ENCODE measurements around the gene CRELD2.

The CRELD2 gene

DNA sequence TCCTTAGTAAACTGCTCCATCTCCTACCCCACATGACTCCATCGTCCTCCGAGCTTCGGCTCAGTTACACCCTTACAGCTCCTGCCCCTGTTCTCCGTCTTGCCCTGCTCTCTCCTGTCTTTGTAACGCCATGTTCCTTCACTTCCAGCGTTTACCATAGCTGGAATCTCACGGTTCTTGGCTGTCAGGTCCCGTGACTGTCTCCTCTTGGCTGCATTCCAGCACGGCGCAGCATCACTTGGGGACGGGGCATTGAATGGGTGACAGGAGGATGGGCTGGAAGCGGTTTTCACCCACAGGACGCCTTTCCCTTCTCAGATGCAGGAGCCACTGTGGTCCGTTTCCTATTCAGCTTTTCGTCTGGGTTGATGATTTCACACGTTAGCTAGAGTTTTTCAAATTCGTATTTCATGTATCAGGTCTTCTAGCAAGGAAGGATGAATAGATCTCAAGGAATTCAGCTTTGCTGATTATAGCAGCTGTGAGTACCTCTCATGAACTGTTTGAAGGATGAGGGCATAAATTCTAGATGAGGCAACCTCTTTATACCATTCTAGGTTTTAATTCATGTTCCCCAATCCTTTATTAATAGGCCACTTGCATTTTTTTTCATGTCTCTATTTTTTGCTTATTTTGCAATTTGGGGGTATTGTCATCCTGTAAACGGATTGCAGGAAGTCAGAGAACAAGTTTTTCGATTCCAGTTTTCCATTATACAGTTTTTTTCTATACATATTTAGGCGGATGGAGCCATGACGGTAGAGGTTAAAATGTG lies 35.7 kb upstream of the CRELD2 start:
- no peak overlapping the region for H3K4me3 ChIP-seq (replicated peaks in 1 of 2; ENCODE audit: low read depth in 2 of 2, low read length in 2 of 2)
- DNase-seq (ENCODE audit: low read depth in 2 of 2): peak in 1 of 2 donors; percentile 43
- TF ChIP-seq, protein P1, sequence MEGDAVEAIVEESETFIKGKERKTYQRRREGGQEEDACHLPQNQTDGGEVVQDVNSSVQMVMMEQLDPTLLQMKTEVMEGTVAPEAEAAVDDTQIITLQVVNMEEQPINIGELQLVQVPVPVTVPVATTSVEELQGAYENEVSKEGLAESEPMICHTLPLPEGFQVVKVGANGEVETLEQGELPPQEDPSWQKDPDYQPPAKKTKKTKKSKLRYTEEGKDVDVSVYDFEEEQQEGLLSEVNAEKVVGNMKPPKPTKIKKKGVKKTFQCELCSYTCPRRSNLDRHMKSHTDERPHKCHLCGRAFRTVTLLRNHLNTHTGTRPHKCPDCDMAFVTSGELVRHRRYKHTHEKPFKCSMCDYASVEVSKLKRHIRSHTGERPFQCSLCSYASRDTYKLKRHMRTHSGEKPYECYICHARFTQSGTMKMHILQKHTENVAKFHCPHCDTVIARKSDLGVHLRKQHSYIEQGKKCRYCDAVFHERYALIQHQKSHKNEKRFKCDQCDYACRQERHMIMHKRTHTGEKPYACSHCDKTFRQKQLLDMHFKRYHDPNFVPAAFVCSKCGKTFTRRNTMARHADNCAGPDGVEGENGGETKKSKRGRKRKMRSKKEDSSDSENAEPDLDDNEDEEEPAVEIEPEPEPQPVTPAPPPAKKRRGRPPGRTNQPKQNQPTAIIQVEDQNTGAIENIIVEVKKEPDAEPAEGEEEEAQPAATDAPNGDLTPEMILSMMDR (IDR thresholded peaks at IDR 0.05; ENCODE audit: low read depth, low read length): no peak

DNA sequence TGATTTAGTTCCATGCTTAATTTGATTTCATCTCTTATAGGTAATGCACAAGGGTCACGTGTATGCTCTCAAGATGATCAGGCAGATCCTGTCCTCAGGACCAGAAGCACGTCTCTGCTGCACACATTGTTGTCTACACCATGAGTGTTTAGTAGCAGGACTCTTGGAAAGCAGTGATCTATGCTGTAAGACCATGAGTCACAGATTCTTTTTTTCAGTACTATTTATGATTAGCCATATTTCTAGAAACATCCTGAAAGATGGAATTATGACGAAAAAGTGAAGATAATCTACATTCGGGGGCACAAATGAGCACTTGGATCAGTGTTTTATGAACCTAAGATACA lies 35.2 kb upstream of the CRELD2 start:
- TF ChIP-seq, protein P1 (IDR thresholded peaks at IDR 0.05; ENCODE audit: low read depth, low read length): no peak
- DNase-seq (ENCODE audit: low read depth in 2 of 2): peak in 1 of 2 donors; percentile 45

DNA sequence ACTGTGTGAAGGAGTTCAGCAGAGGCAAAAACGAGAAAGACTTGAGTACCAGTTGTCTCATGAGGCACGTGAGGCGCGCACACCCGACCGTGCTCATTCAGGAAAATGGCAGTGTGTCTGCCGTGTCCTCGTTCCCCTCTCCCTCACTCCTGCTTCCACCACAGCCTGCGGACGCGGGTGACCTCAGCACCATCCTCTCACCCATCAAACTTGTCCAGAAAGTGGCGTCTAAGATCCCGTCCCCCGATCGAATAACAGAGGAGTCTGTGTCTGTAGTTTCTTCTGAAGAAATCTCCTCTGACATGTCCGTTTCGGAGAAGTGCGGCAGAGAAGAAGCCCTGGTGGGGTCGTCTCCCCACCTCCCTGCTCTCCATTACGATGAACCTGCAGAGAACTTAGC lies 34.4 kb upstream of the CRELD2 start:
- no peak overlapping the region for H3K4me3 ChIP-seq (replicated peaks in 1 of 2; ENCODE audit: low read depth in 2 of 2, low read length in 2 of 2)
- TF ChIP-seq, protein P1 (IDR thresholded peaks at IDR 0.05; ENCODE audit: low read depth, low read length): no peak
- DNase-seq (ENCODE audit: low read depth in 2 of 2): no peak

More for the DNA sequence above, 35.2 kb upstream of the CRELD2 start:
- H3K4me3 ChIP-seq (replicated peaks in 1 of 2; ENCODE audit: low read depth in 2 of 2, low read length in 2 of 2): no peak overlapping the region

DNA sequence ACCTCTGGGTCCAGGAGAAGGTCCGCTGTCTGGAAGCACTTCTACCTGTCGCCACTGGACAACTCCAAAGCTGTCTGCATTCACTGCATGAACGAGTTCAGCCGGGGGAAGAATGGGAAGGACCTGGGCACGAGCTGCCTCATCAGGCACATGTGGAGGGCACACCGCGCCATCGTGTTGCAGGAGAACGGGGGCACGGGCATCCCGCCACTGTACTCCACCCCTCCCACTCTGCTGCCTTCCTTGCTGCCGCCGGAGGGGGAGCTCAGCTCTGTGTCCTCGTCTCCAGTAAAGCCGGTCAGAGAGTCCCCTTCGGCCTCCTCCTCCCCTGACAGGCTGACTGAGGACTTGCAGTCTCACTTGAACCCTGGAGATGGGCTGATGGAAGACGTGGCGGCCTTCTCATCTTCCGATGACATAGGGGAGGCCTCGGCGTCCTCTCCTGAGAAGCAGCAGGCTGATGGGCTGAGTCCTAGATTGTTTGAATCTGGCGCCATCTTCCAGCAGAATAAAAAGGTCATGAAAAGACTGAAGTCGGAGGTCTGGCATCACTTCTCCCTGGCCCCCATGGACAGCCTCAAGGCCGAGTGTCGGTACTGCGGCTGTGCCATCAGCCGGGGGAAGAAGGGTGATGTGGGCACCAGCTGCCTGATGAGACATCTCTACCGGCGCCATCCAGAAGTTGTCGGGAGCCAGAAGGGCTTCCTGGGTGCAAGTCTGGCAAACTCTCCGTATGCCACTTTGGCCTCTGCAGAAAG lies 33.8 kb upstream of the CRELD2 start:
- no peak for DNase-seq (ENCODE audit: low read depth in 2 of 2)
- TF ChIP-seq, protein P1 (IDR thresholded peaks at IDR 0.05; ENCODE audit: low read depth, low read length): no peak
- no peak overlapping the region for H3K4me3 ChIP-seq (replicated peaks in 1 of 2; ENCODE audit: low read depth in 2 of 2, low read length in 2 of 2)

DNA sequence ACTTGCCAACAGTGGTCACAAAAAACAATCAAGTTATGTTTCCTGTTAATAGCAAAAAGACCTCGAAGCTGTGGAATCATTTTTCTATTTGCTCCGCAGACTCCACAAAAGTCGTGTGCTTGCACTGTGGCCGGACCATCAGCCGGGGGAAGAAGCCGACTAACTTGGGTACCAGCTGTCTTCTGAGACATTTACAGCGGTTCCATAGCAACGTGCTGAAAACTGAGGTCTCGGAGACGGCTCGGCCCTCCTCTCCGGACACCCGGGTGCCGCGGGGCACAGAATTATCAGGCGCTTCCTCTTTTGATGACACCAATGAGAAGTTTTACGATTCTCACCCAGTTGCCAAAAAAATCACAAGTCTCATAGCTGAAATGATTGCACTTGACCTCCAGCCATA lies 33.2 kb upstream of the CRELD2 start:
- no peak for DNase-seq (ENCODE audit: low read depth in 2 of 2)
- TF ChIP-seq, protein P1 (IDR thresholded peaks at IDR 0.05; ENCODE audit: low read depth, low read length): no peak
- H3K4me3 ChIP-seq (replicated peaks in 1 of 2; ENCODE audit: low read depth in 2 of 2, low read length in 2 of 2): no peak overlapping the region

DNA sequence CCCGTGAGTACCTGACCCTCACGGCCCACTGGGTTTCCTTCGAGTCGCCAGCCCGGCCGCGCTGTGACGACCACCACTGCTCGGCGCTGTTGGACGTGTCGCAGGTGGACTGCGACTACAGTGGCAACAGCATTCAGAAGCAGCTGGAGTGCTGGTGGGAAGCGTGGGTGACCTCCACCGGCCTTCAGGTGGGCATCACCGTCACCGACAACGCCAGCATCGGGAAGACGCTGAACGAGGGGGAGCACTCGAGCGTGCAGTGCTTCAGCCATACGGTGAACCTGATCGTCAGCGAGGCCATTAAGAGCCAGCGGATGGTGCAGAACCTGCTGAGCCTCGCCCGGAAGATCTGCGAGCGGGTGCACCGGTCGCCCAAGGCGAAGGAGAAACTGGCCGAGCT lies 32.6 kb upstream of the CRELD2 start:
- DNase-seq (ENCODE audit: low read depth in 2 of 2): no peak

More for the DNA sequence above, 32.6 kb upstream of the CRELD2 start:
- no peak overlapping the region for H3K4me3 ChIP-seq (replicated peaks in 1 of 2; ENCODE audit: low read depth in 2 of 2, low read length in 2 of 2)
- TF ChIP-seq, protein P1 (IDR thresholded peaks at IDR 0.05; ENCODE audit: low read depth, low read length): no peak
